HG03520 (cell line): ENCODE measurements around the gene KRT71.

ENCODE experiments used
- ATAC-seq: cut with Tn5 transposase; IDR thresholded peaks from one replicate; pipeline ENCODE4 v1.9.1; 2021; ENCODE audit warnings: mild to moderate bottlenecking, moderate library complexity; ENCODE audit not compliant: unreplicated experiment

Gene KRT71

GRCh38 chr12:52499806-52500560, 53.0 kb downstream of the KRT71 start:
- no peak for ATAC-seq

DNA sequence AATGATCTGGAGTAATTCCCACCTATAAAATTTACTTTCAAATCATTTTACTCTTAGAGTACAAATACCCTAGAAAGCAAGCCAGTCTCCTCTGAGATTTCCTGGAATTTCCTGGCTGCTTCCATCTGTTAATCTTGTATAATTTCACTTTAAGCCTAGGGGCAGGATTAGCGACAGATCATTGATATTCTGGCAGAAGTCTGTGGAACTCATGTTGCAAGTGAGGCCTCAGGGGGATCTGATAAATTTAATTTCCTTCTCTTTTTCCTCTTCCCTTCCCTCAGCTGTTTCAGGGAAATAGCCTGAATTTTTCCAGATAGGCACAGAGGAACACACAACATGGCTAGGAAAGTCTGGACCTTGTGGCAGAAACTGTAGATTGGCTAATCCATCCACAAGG, 54.0 kb downstream of the KRT71 start:
- ATAC-seq: no peak

GRCh38 chr12:52497975-52498374, 55.0 kb downstream of the KRT71 start:
- no peak for ATAC-seq

DNA sequence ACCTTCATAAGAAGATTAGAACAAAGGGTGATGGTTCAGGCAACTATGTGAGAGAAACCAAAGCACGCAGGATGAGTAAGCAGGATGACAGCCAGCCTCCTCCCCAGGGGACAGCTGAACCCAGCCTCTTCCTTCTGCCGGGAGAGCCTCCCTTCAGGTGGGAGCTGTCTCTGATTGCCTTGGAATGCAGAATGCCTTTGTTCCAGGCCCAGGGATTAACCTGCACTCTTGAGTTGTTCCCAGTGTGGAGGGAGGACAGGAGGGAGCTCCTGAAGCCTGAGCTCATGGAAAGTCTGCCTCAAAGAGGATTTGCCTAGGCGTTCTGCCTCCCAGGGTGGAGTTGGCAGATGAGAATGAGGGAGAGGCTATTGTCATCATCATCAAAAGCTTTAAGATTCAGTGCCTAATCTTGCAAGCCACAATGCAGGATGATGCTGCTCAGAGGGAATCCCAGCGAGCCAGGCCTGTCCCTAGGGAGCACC, 56.3 kb downstream of the KRT71 start:
- ATAC-seq: no peak

DNA sequence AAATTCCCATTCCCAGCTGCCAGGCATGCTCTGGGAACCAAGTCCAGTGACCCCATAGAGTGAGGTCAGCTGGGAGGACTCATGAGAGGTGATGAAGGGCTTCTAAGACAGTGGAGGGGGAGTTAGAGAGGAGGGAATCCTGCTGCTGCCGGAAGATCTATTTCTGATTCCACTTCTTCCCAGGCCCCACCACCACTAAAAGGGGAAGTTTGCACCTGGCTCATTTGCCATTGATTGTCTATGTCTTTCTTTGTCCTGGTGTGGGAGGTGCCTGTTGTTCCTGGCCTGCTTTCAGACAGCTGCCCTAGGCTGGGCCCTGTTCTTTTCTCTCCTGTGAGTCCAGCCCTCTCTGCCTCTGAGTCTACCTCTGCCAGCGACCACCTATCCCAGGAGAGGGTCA, 56.9 kb downstream of the KRT71 start:
- no peak for ATAC-seq

GRCh38 chr12:52495389-52495788, 57.6 kb downstream of the KRT71 start:
- ATAC-seq: no peak

GRCh38 chr12:52494518-52494917, 58.4 kb downstream of the KRT71 start:
- no peak for ATAC-seq

DNA sequence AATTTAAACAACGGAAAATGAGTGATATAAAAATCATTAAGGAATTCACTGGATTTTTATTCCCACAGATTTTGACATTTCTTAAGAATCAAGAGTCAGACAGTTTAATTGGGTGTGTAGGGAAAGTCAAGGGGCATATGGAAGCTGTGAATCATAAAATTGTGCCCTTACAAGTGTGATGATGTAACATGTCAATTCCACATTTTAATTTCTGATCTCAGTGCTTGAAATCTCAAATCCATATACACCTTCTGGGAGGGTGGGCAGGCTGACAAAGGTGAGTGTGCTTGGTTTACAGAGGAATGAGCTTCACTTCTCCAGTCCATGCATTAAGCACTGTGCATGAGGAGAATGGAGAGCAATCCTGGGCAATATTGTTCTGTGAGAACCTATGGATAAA, 58.8 kb downstream of the KRT71 start:
- no peak for ATAC-seq
